ENCODE results near the gene POGK. TPM values are rescaled to one million over a fixed set of nuclear protein-coding genes. Genes with fewer than 3 reads are reported as not detected.

POGK gene
- total and polyA plus RNA-seq, 9 of the 15 experiments (the other 6 are each of a cell fraction or from before 2014, with no cell fraction given), result 6.1 to 44.5 (median 24.3) TPM

GRCh38 chr1:166838766-166839599 is at the start of gene POGK (continued):
- TF ChIP-seq, protein P1, sequence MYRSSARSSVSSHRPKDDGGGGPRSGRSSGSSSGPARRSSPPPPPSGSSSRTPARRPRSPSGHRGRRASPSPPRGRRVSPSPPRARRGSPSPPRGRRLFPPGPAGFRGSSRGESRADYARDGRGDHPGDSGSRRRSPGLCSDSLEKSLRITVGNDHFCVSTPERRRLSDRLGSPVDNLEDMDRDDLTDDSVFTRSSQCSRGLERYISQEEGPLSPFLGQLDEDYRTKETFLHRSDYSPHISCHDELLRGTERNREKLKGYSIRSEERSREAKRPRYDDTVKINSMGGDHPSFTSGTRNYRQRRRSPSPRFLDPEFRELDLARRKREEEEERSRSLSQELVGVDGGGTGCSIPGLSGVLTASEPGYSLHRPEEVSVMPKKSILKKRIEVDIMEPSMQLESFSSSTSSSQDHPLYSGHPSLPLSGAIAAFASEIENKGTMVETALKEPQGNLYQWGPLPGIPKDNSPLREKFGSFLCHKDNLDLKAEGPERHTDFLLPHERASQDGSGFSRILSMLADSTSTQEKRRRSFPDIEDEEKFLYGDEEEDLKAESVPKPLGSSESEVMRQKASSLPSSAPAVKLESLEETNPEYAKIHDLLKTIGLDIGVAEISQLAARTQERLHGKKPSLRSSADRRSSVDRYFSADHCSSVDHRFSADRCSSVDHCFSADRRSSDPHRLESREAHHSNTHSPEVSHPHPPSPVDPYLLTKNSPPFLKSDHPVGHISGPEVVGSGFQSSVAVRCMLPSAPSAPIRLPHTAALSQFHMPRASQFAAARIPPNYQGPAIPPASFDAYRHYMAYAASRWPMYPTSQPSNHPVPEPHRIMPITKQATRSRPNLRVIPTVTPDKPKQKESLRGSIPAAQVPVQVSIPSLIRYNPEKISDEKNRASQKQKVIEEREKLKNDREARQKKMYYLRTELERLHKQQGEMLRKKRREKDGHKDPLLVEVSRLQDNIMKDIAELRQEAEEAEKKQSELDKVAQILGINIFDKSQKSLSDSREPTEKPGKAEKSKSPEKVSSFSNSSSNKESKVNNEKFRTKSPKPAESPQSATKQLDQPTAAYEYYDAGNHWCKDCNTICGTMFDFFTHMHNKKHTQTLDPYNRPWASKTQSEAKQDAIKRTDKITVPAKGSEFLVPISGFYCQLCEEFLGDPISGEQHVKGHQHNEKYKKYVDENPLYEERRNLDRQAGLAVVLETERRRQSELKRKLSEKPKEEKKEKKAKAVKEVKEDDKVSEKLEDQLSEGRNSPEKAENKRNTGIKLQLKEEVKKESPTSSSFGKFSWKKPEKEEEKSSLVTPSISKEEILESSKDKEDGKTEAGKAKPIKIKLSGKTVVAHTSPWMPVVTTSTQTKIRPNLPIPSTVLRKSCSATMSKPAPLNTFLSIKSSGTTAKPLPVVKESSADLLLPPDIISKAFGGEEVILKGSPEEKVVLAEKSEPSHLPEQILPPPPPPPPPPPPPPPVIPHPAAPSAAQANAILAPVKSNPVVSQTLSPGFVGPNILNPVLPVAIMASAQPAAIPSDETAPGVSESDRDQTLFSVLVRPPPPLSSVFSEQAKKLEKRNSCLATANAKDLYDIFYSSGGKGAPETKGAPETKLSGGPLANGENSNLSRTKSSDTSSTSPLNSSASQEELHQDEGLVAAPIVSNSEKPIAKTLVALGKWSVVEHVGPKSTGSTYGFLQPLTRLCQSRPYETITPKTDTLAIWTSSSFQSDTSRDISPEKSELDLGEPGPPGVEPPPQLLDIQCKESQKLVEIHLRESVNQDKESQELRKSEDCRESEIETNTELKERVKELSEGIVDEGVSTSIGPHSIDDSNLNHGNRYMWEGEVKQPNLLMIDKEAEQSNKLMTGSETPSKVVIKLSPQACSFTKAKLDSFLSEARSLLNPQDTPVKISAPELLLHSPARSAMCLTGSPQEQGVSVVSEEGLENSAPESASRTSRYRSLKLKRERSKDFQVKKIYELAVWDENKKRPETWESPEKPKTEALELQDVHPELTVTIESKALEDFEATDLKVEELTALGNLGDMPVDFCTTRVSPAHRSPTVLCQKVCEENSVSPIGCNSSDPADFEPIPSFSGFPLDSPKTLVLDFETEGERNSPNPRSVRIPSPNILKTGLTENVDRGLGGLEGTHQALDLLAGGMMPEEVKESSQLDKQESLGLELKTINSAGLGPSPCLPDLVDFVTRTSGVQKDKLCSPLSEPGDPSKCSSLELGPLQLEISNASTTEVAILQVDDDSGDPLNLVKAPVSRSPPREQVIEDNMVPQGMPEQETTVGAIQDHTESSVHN (IDR thresholded peaks at IDR 0.05; ENCODE audit: borderline replicate concordance in 1 of 2, low read depth in 1 of 2), result no peak
- TF ChIP-seq ZFP1 (CRISPR knock-in tag; IDR thresholded peaks at IDR 0.05), result no peak
- TF ChIP-seq ZNF778 (CRISPR knock-in tag; IDR thresholded peaks at IDR 0.05), result no peak
- no peak for TF ChIP-seq IFI16 (CRISPR knock-in tag; IDR thresholded peaks at IDR 0.05)
- no peak for TF ChIP-seq ZNF436 (CRISPR knock-in tag; IDR thresholded peaks at IDR 0.05)
- peak; percentile 54 for TF ChIP-seq GMEB1 (CRISPR knock-in tag; IDR thresholded peaks at IDR 0.05)
- 0 out of 2 replicates have a peak, but pooled peaks have one; percentile 70 for TF ChIP-seq ERF (CRISPR knock-in tag; IDR thresholded peaks at IDR 0.05)
- TF ChIP-seq BRD4 (IDR thresholded peaks at IDR 0.05), result no peak; the same call in 1 of the 2 replicates
- TF ChIP-seq SRSF3 (IDR thresholded peaks at IDR 0.05; ENCODE audit: insufficient read depth, low read length), result no peak
- peak; percentile 84 for TF ChIP-seq ATF7 (IDR thresholded peaks at IDR 0.05)
- no peak for TF ChIP-seq HMG20B (CRISPR knock-in tag; IDR thresholded peaks at IDR 0.05)
- no peak for TF ChIP-seq ZNF408 (CRISPR knock-in tag; IDR thresholded peaks at IDR 0.05; ENCODE audit: low read depth)
- TF ChIP-seq HNRNPH1 (optimal IDR thresholded peaks at IDR 0.05; ENCODE audit: low read depth, low read length), result no peak
- TF ChIP-seq ZNF717 (CRISPR knock-in tag; IDR thresholded peaks at IDR 0.05), result no peak
- no peak for TF ChIP-seq CBFB (CRISPR knock-in tag; IDR thresholded peaks at IDR 0.05)
- peak; percentile 94 for TF ChIP-seq HNRNPL (IDR thresholded peaks at IDR 0.05; ENCODE audit: low read depth, low read length)
- TF ChIP-seq SETDB1 (IDR thresholded peaks at IDR 0.05; ENCODE audit: low read length), result no peak
- no peak for TF ChIP-seq MCM5 (IDR thresholded peaks at IDR 0.05; ENCODE audit: low read depth)
